Measurements from ENCODE around the gene WWC1. TPM values are rescaled to one million over a fixed set of nuclear protein-coding genes. Genes with fewer than 3 reads are reported as not detected.

Gene WWC1
- total RNA-seq, 1 donor from 2014 or later = 32.8 TPM

DNA sequence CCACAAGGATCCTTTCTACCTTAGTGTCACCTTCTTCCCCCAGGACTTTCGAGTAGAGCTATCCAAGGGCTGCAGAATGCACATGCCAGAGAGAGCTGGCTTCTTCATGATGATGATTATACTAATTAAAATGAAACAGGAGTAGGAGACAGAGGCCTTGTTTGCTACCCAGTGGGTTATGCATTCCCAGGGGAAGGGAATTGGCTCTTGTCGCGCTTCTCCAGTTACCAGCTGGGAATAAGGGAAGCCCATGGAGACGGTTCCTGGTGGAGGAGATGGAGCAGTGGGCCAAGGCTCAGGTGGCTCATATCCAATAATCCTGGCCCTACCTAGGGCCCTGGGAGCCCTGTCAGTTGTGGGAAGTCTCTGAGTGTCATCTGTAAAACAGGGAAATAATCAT lies 65.1 kb downstream of the WWC1 start:
- no peaks in the 10 kb centered on the region for H3K9me3 Mint-ChIP-seq
- H3K4me1 Mint-ChIP-seq = peaks cover 21% of the 10 kb centered on the region
- no peak overlapping the region for H3K4me3 Mint-ChIP-seq
- TF ChIP-seq, protein P1, sequence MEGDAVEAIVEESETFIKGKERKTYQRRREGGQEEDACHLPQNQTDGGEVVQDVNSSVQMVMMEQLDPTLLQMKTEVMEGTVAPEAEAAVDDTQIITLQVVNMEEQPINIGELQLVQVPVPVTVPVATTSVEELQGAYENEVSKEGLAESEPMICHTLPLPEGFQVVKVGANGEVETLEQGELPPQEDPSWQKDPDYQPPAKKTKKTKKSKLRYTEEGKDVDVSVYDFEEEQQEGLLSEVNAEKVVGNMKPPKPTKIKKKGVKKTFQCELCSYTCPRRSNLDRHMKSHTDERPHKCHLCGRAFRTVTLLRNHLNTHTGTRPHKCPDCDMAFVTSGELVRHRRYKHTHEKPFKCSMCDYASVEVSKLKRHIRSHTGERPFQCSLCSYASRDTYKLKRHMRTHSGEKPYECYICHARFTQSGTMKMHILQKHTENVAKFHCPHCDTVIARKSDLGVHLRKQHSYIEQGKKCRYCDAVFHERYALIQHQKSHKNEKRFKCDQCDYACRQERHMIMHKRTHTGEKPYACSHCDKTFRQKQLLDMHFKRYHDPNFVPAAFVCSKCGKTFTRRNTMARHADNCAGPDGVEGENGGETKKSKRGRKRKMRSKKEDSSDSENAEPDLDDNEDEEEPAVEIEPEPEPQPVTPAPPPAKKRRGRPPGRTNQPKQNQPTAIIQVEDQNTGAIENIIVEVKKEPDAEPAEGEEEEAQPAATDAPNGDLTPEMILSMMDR (IDR thresholded peaks at IDR 0.05; ENCODE audit: unreplicated experiment) = no peak
- H3K36me3 Mint-ChIP-seq = no peaks in the 10 kb centered on the region
- no peak overlapping the region for H3K27ac Mint-ChIP-seq
- no peaks in the 10 kb centered on the region for H3K27me3 Mint-ChIP-seq (ENCODE audit: low read depth)
- DNase-seq (ENCODE audit: low spot score in 2 of 2, unreplicated experiment in 2 of 2) = no peak

DNA sequence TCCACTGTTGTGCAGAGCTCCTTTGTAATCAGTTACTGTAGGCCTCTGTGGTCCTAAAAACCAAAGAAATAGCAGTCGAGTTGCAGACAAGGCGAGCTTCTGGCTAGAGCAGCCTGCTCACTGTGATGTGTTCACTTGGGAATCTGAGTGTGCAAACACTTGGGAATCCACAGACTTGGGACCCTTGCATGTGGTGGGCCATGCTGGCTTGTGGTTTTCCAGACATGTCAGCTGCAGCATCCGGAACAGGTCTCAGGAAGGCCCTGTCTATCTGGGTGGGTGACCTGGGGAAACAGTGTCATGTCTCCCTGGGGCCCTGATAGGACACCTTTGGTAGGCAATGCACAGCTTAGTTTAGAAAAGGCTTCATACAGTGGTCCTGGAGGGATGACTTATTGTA lies 66.4 kb downstream of the WWC1 start:
- no peaks in the 10 kb centered on the region for H3K36me3 Mint-ChIP-seq
- H3K4me1 Mint-ChIP-seq = peaks cover 27% of the 10 kb centered on the region
- no peak overlapping the region for H3K4me3 Mint-ChIP-seq
- H3K27me3 Mint-ChIP-seq (ENCODE audit: low read depth) = no peaks in the 10 kb centered on the region
- peak overlapping the region; percentile 59 for H3K27ac Mint-ChIP-seq
- DNase-seq (ENCODE audit: low spot score in 2 of 2, unreplicated experiment in 2 of 2) = no peak
- TF ChIP-seq, protein P1 (IDR thresholded peaks at IDR 0.05; ENCODE audit: unreplicated experiment) = no peak
- no peaks in the 10 kb centered on the region for H3K9me3 Mint-ChIP-seq

DNA sequence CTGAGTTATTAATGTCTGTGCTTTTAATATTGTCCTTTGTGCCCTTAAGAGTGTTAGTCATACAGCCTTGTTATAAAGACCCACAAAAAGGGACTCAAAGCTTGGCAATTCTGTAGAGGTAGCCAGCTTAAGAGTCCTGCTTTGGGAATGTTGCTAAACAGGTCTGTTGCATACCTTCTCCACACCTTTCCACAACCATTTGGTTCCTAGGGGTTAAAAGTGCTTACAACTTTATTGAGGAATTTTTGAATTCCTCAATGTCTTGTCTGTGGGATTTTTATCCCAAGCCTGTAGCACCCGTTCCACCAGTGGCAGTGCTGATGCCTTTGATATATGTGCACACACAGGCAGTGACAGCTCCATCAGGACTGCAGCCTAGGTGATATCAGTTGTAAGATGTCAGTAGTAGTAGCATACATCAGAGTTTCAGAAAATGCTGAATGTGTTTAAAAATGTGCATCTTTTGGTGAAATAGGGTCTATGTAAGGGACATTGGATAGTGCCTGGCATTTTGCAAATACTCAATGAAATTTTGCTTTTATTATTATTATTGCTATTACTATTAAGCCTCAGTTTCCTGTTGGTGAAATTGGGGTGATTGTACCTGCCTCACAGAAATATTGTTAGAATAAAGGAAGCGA lies 68.5 kb downstream of the WWC1 start:
- TF ChIP-seq, protein P1 (IDR thresholded peaks at IDR 0.05; ENCODE audit: unreplicated experiment) = no peak
- peaks cover 39% of the 10 kb centered on the region for H3K4me1 Mint-ChIP-seq

DNA sequence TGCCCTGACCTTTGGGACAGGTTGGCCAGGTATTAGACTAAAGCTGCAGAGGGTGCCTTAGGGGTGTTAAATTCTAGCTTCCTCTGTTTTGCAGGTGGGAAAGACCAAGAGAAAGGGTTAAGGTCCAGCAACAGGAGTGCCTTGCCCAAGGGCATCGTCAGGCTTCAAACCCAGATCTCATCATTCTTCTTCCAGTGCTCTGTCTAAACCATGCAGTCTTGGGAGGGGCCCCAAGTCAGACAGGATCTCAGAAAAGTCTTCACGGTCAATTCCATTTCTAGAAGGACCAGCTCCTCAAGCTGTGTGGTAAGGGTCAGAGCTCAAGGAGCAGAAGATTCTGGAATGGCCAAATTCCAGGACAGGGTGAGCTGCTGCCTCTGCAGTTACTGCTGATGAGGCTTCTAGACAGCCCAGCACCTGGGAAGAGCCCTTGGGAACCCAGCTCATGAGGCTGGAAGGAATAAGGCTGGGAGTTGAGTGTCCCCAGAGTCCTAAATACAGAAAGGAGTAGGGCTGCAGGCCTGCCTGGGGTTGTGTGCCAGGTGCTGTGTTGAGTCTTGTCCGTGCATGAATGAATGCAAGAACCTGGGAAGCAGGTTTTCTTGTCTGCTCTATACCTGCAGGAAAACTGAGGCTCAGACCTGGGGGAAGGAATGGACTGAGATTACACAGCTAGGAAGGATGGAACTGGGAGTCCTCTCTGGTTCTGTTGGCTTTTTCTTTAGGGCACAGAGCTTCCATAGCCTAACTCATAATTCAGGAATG lies 69.3 kb downstream of the WWC1 start:
- no peak for DNase-seq (ENCODE audit: low spot score in 2 of 2, unreplicated experiment in 2 of 2)
- H3K36me3 Mint-ChIP-seq = no peaks in the 10 kb centered on the region
- H3K4me1 Mint-ChIP-seq = peaks cover 46% of the 10 kb centered on the region
- H3K27ac Mint-ChIP-seq = peak overlapping the region; percentile 85
- TF ChIP-seq, protein P1 (IDR thresholded peaks at IDR 0.05; ENCODE audit: unreplicated experiment) = no peak
- H3K9me3 Mint-ChIP-seq = no peaks in the 10 kb centered on the region
- H3K27me3 Mint-ChIP-seq (ENCODE audit: low read depth) = no peaks in the 10 kb centered on the region
- H3K4me3 Mint-ChIP-seq = no peak overlapping the region

More for the DNA sequence above, 68.5 kb downstream of the WWC1 start:
- Mint-ChIP-seq H3K36me3 (no peaks in the 10 kb centered on the region), H3K4me3 (no peak overlapping the region), H3K27ac (peak overlapping the region; percentile 85), H3K9me3 (no peaks in the 10 kb centered on the region), H3K27me3 (ENCODE audit: low read depth) (no peaks in the 10 kb centered on the region)
- no peak for DNase-seq (ENCODE audit: low spot score in 2 of 2, unreplicated experiment in 2 of 2)

DNA sequence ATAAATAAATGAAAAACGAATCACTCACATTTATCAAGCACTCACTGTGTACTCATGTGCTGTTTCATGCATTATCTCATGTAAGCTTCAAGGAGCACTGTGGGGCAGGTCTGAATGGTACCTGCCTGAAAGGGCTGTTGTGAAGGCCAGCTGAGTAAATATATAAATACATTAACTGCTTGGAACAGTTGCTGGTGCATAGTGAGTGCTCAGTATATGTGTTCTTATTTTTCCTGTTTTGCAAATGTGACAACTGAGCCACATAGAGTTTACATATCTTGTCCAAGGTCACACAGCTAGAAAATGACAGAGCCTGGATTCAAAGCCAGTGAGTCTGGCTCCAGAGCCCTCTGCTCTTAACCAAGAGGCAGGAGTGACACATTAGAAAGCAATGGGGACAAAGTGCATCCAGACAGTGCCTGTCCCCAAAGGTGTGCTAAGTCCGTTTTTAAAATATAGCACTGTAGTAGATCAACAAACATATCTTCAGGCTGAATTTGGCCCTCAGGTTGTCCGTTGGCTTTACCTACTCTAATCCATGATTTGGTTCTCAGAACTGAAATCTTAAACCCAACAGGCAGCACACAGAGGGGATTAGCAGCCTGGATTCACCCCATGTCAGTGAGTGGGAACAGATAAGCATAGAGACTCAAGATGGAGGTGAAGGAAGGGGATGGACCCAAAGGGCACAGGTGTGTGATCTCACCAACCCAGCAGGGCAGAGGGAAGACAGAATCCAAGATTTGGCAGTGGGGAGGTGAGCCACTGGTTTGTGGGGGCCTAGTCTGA lies 70.8 kb downstream of the WWC1 start:
- TF ChIP-seq, protein P1 (IDR thresholded peaks at IDR 0.05; ENCODE audit: unreplicated experiment) = no peak
- DNase-seq (ENCODE audit: low spot score in 2 of 2, unreplicated experiment in 2 of 2) = no peak
- Mint-ChIP-seq H3K27me3 (ENCODE audit: low read depth) (no peaks in the 10 kb centered on the region), H3K9me3 (no peaks in the 10 kb centered on the region), H3K36me3 (no peaks in the 10 kb centered on the region), H3K4me1 (peaks cover 55% of the 10 kb centered on the region), H3K4me3 (no peak overlapping the region), H3K27ac (no peak overlapping the region)

Data from mesothelial cell of epicardium (in vitro differentiated cells).